ENCODE measurements around the gene SWAP70.
"Not testable (repeated sequence)": the region's sequence is repeated elsewhere in the genome, so short reads cannot be mapped to it uniquely, and the experiment has no call there.

SWAP70 gene

DNA sequence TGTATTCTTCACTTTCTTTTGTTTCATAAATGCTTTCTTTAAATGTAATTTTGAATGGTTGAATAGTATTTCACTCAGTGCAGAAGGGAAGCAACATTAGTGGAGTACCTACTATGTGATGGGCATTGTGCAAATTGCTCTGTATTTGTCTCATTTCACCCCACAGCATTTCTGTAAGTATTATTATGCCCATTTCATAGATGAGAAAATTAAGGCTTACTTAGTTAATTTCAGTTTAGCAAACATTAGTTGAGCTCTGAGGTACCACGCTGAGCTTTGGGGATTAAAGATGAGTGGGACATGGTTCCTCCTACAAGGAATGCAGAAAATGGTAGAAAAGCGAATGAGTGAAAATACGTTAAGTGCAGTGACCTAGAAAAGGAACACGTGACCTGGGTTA is 58.1 kb downstream of the SWAP70 start:
- DNase-seq (ENCODE audit: low read depth in 2 of 2), result no peak

DNA sequence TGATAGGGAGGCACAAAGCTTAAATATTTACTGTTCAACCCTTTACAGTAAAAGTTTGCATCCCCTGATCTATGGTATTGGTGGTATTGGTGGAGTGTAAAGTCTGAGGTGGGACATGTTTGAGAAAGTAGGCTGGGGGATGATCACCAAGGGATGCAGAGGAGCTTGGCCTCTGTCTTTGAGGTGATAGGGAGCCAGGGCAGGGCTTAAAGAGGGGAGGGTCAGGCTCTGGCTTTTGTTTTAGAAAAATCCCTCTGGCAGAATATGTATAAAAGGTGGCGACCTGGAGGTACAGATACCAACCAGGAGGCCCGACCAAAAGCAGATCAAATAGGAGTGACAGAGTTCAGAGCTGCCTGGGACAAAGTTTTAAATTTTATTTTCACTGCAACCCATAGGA is 59.0 kb downstream of the SWAP70 start:
- DNase-seq (ENCODE audit: low read depth in 2 of 2), result no peak

DNA sequence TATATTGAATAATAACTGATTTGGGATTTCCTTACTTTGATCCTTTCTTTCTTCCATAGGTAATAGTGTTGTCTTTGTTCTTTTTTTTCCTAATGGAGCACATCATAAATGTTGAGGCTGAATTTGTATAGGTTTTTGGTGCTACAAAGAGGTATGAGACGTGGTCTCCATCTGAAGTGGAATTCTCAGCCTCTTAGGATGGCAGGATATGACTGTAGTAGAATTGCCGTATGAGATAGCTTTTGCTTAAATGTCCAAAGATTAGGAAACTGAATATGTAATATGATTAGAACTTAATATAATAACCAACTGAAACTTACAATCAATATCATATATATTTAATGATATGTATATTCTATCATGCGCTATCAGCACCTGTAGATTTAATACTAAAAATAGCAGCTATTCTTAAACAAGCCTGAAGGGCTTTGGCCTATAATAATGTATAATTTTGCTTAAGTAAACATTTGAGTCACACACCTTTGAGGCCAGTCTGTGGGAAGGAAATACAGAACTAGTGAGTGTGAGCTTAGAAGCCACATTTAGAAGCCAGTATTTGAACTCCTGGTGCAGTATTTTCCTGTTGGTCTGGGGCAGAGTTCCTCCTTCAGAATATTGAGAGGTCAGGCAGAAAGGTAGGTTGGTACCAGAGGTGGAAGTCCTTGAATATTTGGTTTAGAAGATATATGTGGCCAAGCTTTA is 62.6 kb downstream of the SWAP70 start:
- no peak for DNase-seq (ENCODE audit: low read depth in 2 of 2)

DNA sequence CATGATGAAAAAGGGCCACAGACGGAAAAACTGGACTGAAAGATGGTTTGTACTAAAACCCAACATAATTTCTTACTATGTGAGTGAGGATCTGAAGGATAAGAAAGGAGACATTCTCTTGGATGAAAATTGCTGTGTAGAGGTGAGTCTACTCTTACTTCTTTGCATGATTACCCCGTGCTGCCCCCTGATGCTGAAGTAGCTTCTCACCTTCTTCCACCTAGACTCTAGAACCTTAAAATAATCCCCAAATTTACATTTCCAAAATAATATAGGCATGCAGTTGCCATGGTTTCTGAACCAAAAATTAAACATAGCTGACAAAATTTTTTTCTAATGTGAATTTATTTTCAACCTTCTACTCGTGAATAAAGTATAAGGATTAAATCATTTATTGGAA is 64.2 kb downstream of the SWAP70 start:
- no peak for DNase-seq (ENCODE audit: low read depth in 2 of 2)

DNA sequence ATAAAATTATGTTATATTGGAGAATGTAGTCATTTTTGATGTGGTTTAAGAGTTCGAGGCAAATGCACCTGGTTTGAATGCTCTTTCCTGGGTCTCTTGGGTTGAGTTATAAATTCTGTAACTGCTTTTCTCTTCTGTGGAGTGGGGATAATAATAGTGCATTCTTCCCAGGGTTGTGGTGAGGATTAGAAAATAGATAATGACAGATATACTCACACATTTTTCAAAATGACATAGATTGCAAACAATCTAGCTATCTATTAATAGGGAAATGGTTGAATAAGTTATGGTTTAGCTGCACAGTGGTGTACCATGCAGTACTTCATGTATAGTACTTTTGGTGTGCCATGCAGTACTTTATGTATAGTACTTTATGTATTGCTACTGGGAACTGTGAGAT is 67.4 kb downstream of the SWAP70 start:
- DNase-seq (ENCODE audit: low read depth in 2 of 2), result no peak

DNA sequence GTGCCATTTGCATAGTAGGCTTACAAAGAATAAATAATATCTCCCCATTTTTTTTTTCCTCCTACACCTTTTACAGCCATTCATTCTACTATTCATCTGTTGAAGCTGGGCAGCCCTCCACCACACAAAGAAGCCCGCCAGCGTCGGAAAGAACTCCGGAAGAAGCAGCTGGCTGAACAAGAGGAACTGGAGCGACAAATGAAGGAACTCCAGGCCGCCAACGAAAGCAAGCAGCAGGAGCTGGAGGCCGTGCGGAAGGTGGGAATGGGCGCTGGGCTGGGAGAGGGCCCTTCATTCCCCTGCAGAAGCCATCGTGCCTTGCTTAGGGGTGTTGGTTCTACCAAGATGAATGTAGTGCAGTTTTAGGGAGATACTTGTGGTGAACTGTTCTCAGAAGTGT is 68.6 kb downstream of the SWAP70 start:
- no peak for DNase-seq (ENCODE audit: low read depth in 2 of 2)

DNA sequence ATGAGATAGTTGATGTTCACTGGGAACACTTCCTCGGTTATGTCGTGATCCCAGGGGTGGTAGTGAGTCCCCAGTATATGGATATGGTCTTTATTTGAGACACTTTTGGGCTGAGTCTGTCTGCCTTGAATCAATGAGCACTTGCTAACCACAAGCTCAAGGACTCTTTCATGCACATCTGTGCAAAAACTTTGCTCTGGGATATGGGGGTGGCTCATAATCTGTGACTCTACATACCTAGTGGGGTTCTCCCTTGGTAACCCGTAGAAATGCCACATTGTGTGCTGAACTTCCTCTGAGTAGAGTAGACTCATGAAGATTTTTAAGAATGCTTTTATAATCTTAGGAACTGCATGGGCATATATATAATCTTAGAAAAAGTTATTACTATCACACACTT is 69.3 kb downstream of the SWAP70 start:
- DNase-seq (ENCODE audit: low read depth in 2 of 2), result no peak

DNA sequence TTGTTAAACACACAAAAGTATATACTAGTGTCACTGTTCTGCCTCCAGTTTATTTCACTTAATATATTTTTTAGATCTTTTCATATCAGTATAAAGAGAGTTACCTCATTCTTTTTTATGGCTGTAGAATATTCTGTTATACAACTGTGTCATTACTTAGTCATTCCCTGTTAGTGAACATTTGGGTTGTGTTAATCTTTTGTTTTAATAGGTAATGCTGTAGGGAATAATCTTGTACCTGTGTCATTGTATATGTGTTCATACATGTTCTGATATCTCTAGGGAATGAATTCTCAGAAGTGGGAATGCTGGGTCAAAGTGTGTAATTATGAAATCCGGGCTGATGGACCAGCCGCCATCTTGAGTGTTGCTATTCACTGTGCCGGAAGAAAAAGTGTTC is 71.4 kb downstream of the SWAP70 start:
- DNase-seq (ENCODE audit: low read depth in 2 of 2), result no peak

DNA sequence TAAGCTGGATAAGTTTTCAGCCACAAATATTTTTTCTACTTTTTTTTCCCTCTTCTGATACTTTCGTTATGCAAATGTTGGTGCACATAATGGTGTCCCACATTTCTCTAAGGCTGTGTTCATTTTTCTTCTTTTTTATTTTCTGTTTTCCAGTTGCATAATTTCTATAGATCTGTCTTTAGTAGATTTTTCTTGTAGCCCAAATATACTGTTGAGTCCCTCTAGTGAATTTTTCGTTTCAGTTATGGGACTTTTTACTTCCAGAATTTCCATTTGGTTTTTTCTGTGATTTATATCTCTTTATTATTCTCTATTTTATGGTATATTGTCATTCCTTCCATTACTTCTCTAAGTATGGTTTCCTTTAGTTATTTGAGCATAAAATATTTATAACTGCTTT is 72.0 kb downstream of the SWAP70 start:
- DNase-seq (ENCODE audit: low read depth in 2 of 2), result no peak

DNA sequence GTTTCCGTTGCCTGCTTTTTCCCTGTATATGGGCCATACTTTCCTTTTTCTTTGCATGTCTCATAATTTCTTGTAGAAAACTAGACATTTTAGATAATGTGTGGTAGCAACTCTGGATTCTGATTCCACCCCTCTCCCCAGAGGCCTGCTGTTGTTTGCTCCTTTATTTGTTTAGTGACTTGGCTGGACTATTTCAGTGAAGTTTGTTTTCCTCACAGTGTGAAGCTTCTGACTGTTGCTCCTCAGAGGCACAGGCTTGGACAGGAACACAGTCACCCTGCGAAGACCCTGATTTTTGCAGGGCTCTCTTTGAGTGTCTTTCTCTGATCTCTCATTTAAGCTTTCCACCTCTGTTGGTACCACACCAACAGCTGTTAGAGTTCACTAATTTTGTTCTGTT is 72.5 kb downstream of the SWAP70 start:
- DNase-seq (ENCODE audit: low read depth in 2 of 2), result no peak

DNA sequence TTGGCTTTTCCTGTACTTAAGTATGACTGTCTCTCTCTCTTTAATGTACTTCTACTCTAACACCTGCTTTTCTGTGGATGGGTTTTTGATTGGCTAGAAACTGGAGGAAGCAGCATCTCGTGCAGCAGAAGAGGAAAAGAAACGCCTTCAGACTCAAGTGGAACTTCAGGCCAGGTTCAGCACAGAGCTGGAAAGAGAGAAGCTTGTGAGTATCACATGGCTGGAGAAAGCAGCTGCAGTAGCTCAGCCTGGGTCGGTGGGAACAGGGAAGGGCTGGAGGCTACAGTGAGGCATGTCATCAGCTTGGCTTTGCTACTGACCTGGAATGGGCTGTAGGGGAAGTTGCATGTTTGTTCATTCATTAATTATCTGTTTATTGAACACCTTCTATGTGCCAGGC is 74.2 kb downstream of the SWAP70 start:
- DNase-seq (ENCODE audit: low read depth in 2 of 2), result no peak

DNA sequence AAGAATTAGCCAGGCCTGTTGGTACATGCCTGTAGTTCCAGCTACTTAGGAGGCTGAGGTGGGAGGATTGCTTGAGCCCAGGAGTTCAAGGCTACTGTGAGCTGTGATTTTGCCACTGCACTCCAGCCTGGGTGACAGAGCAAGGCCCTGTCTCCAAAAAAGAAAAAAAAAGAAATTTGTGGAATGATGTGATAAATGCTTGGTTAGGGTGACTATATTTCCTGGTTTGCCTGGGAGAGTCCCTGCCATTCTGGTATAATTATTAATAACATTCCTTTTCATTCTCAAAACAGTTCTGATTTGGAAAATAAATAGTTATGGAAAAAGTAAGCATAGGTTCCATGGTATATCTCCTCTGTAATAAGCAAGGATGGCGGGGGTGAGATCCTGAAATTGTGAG is 74.8 kb downstream of the SWAP70 start:
- DNase-seq (ENCODE audit: low read depth in 2 of 2), result no peak

DNA sequence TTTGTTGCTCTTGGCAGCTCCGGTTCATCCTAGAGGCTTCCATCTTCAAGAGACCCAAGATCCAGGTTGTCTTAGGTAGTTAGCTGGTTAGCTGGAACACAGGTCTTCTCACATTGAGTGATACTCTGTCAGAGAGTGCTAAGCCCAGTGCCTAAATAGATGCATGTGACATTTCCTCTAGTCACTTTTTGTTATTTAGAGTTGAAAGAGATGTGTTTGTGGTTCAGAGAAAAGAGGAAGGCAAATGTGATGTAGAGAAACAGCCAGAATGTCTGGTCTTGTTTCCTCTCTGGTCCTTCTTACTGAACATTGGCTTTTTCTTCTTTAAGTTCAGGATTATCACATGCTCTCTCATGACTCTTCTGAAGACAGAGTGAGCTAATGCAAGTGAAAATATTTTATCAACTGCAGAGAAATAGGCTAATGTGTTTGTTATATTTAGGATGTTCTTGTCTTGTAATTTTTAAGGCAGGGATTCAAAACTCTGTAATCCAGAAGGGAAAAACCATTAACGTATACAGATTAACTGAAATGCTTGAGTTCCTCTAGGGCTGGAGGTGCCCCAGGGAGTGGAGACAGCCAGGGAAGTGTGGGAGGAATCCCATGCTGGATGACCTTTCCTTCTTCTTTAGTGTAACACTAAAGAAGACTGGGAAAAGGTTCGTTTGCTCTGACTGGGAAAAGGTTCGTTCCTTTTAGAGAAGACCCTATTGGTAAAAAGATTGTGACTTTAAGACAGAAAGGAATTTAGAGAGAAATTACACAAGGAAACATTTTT is 75.4 kb downstream of the SWAP70 start:
- no peak for DNase-seq (ENCODE audit: low read depth in 2 of 2)

DNA sequence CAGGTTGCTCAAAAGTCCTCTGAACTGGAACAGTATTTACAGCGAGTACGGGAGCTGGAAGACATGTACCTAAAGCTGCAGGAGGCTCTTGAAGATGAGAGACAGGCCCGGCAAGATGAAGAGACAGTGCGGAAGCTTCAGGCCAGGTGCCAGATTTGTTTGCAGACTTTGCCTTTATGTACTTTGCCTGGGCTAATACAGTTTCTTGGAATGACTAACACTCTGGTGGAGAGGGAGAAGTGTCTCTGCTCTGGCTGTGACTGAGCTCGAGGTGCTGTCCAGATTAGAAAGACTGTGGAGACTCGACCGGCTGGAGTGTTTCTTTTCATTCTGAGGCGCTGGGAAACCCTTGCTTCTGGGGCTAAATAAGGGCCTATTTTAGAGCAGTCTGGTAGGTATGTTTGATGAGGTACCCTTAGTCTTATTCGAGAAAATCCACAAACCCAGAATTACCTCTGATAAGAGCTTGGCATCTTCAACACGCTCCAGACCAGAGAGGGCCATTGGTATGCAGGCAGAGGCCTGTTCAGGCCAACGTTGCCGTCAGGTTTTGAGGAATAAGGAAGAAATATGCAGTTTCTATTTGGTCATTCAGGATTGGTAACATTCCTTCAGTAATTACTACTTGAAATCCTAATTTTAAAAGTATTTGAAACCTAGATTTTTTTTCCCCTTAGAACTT is 76.5 kb downstream of the SWAP70 start:
- no peak for DNase-seq (ENCODE audit: low read depth in 2 of 2)

DNA sequence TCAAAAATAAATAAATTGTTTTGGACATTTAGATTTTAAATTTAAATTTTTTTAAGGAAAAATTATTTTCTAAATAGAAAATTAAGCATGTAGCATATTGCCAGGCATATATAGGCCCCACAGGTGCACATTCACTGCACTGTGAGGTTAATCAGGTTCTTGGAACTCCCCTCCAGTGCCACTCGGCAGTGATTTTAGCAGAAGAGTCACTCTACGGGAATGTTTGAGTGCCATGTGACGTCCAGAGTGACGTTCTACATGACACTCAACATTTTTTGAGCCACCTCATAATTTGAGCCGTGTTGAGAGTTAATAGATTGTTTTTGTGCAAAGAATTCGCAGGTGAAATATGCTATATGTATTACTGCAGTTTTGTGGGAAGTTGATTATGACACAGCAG is 77.4 kb downstream of the SWAP70 start:
- no peak for DNase-seq (ENCODE audit: low read depth in 2 of 2)

DNA sequence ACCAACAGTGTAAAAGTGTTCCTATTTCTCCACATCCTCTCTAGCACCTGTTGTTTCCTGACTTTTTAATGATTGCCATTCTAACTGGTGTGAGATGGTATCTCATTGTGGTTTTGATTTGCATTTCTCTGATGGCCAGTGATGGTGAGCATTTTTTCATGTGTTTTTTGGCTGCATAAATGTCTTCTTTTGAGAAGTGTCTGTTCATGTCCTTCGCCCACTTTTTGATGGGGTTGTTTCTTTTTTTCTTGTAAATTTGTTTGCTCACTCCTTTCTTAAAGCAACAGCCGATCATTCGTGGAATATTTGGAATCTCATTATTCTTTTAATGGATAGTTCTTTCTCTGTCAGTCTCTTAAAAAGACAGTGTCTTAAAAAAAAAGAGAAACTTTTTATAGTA is 79.6 kb downstream of the SWAP70 start:
- DNase-seq (ENCODE audit: low read depth in 2 of 2), result not testable (repeated sequence)

DNA sequence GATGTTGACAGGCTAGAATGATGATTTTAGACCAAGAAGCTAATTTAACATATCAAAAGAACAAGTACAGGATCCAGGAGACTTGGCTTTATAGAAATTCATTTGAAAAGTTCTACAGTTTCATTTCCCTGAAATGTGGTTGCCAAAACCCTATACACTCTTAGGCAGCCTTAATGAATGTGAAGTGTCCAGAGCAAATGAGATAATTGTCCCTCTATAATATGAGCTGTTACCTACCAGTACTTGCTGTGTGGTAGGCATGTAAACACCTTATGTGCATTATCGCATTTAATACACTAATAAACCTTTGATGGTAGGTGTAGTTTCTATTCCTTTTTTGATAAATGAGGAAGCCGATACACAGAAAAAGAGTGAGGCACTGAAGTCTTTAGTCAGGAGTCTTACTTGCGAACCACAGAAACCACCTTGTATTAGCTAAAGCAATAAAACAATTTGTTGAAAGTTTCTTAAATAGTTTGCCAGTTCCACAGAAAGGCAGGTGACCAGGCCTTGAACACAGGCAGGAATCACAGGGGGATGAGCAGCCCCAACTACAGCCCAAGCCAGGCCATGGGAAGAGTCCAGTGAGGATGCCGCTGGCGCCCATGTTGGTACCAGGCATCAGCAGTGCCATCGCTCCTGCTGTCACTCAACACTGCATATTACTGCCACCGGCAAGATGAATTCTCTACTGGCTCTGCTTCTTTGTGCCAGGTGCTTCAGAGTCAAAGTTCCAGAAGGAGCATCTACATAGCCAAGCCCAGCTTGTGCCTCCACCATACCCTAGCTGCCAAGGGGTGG is 81.7 kb downstream of the SWAP70 start:
- no peak for DNase-seq (ENCODE audit: low read depth in 2 of 2)

DNA sequence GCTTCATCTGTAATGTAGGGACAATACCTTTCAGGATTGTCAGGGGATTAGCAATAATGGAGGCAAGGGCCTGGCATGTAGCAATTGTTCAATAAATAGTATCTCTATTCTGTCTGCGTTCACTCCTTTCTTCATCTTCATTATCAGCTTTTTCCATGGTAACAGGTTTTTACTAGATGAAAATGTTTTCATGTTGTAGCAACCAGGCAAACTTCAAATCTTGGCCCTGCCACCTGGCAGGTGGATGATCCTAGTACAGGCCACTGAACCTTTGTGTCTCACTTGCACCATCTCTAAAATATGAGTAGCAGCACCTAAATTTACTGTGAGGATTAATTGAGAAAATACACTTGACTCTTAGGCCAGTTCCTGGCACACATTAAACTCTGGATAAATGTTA is 83.4 kb downstream of the SWAP70 start:
- no peak for DNase-seq (ENCODE audit: low read depth in 2 of 2)

DNA sequence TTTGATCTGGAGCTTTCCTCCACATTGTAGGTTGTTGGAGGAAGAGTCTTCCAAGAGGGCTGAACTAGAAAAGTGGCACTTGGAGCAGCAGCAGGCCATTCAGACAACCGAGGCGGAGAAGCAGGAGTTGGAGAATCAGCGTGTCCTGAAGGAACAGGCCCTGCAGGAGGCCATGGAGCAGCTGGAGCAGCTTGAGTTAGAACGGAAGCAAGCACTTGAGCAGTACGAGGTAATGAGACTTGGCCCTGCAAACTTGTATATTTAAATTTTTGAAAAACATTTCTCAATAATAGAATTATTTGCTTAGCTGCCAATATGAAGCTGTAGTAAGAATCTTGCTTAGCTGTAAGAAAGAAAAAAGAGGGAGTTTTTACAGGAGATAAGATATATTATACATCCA is 84.0 kb downstream of the SWAP70 start:
- no peak for DNase-seq (ENCODE audit: low read depth in 2 of 2)

DNA sequence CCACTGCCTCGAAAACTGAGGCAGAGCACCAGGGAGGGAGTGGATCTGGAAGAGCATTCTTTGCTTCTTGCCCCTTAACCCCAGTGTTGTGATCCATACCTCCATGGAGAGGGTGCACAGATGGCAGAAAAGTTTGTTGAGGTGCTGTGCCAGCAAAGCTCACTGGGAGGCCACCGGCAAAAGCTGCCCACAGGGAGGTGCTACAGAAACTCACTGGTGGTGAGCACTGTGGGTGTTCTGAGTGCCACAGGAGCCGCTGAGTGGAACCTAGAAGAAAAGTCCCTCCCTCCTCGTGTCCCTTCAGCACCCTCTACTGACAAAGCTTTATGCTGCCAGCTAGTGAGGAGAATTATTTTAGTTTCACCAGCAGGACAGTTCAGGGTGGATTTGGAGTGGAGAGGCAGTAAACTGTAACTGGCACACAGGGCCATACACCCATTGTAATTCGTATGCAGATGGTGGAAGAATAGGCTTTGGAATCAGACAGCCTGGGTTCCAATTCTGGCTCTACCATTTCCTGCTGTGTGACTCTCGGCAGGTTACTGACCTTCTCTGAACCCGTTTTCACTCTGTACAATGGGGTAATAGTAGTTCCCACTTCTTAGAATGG is 84.6 kb downstream of the SWAP70 start:
- DNase-seq (ENCODE audit: low read depth in 2 of 2), result peak; percentile 28 to 34

DNA sequence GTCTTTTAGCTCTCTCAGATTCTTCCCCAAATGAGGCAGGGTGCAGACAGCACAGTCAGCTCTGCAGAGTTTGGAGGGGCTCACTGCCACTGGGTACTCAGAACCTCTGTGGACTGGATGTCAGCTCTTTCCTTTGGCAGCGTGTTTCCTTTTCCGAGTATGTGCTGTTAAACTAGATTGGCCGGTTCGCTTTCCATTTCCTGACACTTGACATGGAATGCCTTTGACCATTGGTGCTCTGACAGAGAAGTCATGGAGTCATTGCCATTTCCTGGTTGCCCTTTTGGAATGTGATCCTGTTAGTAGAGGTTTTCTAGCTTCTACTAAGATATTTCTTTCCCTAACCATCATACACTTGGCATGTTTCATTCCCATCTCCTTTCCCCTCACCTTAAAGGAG is 86.7 kb downstream of the SWAP70 start:
- DNase-seq (ENCODE audit: low read depth in 2 of 2), result no peak

DNA sequence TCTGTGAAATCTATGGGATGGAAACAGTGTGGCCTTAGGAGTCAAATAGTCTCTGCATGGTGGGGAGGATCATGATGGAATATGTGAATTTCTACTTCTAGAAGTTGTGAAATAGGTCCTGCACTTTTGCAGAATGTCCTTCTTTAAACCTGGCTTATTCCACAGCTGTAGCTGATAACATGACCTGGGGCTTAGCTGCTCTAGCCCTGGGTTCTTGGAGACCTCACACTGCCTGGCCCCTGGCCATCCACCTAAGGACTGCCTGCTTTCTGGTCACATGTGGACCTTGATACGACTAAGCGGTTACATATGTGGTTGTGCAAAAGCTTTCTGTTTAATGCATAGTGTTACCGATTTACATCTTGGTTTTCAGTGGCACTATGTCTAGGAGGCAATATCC is 88.2 kb downstream of the SWAP70 start:
- DNase-seq (ENCODE audit: low read depth in 2 of 2), result no peak
